OCI-LY7 (cell line): ENCODE data around the gene RNU5D-1. TPM values are rescaled to one million over a fixed set of nuclear protein-coding genes. Genes with fewer than 3 reads are reported as not detected.

Experiments used
- BruUV-seq: library from RNA; stranded (reverse); fragments of 400-500 nt; replicated peaks from 2 replicates; lab custom pipeline; 2021; lab: Mats Ljungman, UMichigan
- CTCF ChIA-PET: fragments of 300-600 bp; sonication (Branson Sonifier 250); formaldehyde crosslinking; loops from one replicate; lab custom pipeline; 2022; ENCODE audit warnings: antibody characterized with exemption; ENCODE audit not compliant: unreplicated experiment; lab: Charles Lee
- POLR2A ChIA-PET: fragments of 300-600 bp; sonication (Branson Sonifier 250); formaldehyde crosslinking; loops from one replicate; lab custom pipeline; 2022; ENCODE audit warnings: antibody characterized with exemption; lab: Charles Lee
- DNase-seq: peaks from one replicate; pipeline ENCODE4 v3.0.0-alpha.2; 2015; ENCODE audit warnings: low spot score
- H2AFZ ChIP-seq: fragments of 200-600 bp; sonication (generic), shearing (Covaris generic); 2 replicates; pipeline ENCODE4 v1.6.1; 2014; ENCODE audit warnings: mild to moderate bottlenecking, antibody characterized with exemption, low read length, moderate library complexity
- H3K27ac ChIP-seq: fragments of 200-600 bp; sonication (generic); 2 replicates; pipeline ENCODE4 v1.5.1; 2014; ENCODE audit warnings: mixed run types, low read depth, mild to moderate bottlenecking, moderate library complexity, low read length, inconsistent platforms; ENCODE audit not compliant: poor library complexity, severe bottlenecking
- H3K36me3 ChIP-seq: fragments of 200-600 bp; sonication (generic); 2 replicates; pipeline ENCODE4 v1.6.1; 2014; ENCODE audit warnings: mild to moderate bottlenecking, antibody characterized with exemption, low read length, moderate library complexity, mixed read lengths; ENCODE audit not compliant: insufficient read depth
- H3K4me1 ChIP-seq: fragments of 200-600 bp; sonication (generic); 2 replicates; pipeline ENCODE4 v1.5.1; 2014; ENCODE audit warnings: mild to moderate bottlenecking, low read length; ENCODE audit not compliant: insufficient read depth, poor library complexity, severe bottlenecking
- H3K4me2 ChIP-seq: fragments of 200-600 bp; sonication (generic); 2 replicates; pipeline ENCODE4 v1.6.1; 2014; ENCODE audit warnings: mild to moderate bottlenecking, low read length
- H3K4me3 ChIP-seq: fragments of 200-600 bp; sonication (generic); 2 replicates; pipeline ENCODE4 v1.5.1; 2014; ENCODE audit warnings: mild to moderate bottlenecking, low read depth, low read length; ENCODE audit not compliant: poor library complexity, severe bottlenecking
- H3K79me2 ChIP-seq: fragments of 200-600 bp; sonication (generic); 2 replicates; pipeline ENCODE4 v1.6.1; 2016; ENCODE audit warnings: low read depth, mild to moderate bottlenecking, low read length, moderate library complexity, mixed read lengths; ENCODE audit not compliant: insufficient read depth
- H3K9me2 ChIP-seq: fragments of 200-600 bp; sonication (generic); 2 replicates; pipeline ENCODE4 v1.6.1; 2016; ENCODE audit warnings: mild to moderate bottlenecking, low read length, mixed read lengths; ENCODE audit not compliant: insufficient read depth
- H3K9me3 ChIP-seq: fragments of 200-600 bp; sonication (generic); 2 replicates; pipeline ENCODE4 v1.6.1; 2014; ENCODE audit warnings: mild to moderate bottlenecking, mixed run types, low read length, mixed read lengths
- H4K20me1 ChIP-seq: fragments of 200-600 bp; sonication (generic); 2 replicates; pipeline ENCODE4 v1.6.1; 2014; ENCODE audit warnings: mild to moderate bottlenecking, antibody characterized with exemption, low read length, moderate library complexity, mixed read lengths; ENCODE audit not compliant: insufficient read depth
- EZH2phosphoT487 ChIP-seq: fragments of 200-600 bp; sonication (generic); IDR thresholded peaks from 2 replicates; pipeline ENCODE4 v1.6.1; 2018; ENCODE audit warnings: low read depth, borderline replicate concordance, mild to moderate bottlenecking, mixed run types, antibody characterized with exemption, low read length, moderate library complexity, mixed read lengths
- intact Hi-C: fragments of 100-400 bp; cut with micrococcal nuclease; formaldehyde crosslinking; loops from one replicate; pipeline ENCODE4 v1.10.0; 2022; ENCODE audit not compliant: unreplicated experiment
- total RNA-seq, 2 experiments: library from RNA; depleted of rRNA in 1 of 2; stranded (reverse); fragments of >200 nt in 1 of 2; shearing (Covaris generic) in 1 of 2; gene quantifications; 2 replicates each; pipeline ENCODE4 v1.2.3, GENCODE V29; 2014 to 2022
- TF ChIP-seq, protein P1 (sequence below): fragments of 200-600 bp; sonication (generic); conservative IDR thresholded peaks from 2 replicates; pipeline ENCODE4 v1.5.1; 2014; ENCODE audit warnings: mild to moderate bottlenecking, antibody characterized with exemption, low read length, moderate library complexity, mixed read lengths

The RNU5D-1 gene
- total RNA-seq, 2 experiments from 2014 or later: not detected

GRCh38 chr1:44778705-44779576 lies 48.0 kb upstream of the RNU5D-1 start:
- no peaks in the 10 kb centered on the region for H3K9me3 ChIP-seq
- no peaks in the 10 kb centered on the region for H3K9me2 ChIP-seq
- peak overlapping the region; percentile 93 for H3K4me2 ChIP-seq
- H4K20me1 ChIP-seq: peaks cover 10% of the 10 kb centered on the region
- peak overlapping the region; percentile 99 for H3K4me3 ChIP-seq
- POLR2A ChIA-PET: interaction anchor here (4.4 kb wide), 2 partner anchors 57 to 67 kb away, joined by 18 to 22 read pairs; no protein-coding TSS in a partner anchor
- H2AFZ ChIP-seq: no peak overlapping the region
- CTCF ChIA-PET: no interaction called here
- H3K4me1 ChIP-seq: peaks cover 41% of the 10 kb centered on the region
- DNase-seq: no peak
- intact Hi-C loops: no loop called here
- peaks cover 71% of the 10 kb centered on the region for H3K36me3 ChIP-seq
- no TSS peak for BruUV-seq
- TF ChIP-seq EZH2phosphoT487: no peak
- TF ChIP-seq, protein P1, sequence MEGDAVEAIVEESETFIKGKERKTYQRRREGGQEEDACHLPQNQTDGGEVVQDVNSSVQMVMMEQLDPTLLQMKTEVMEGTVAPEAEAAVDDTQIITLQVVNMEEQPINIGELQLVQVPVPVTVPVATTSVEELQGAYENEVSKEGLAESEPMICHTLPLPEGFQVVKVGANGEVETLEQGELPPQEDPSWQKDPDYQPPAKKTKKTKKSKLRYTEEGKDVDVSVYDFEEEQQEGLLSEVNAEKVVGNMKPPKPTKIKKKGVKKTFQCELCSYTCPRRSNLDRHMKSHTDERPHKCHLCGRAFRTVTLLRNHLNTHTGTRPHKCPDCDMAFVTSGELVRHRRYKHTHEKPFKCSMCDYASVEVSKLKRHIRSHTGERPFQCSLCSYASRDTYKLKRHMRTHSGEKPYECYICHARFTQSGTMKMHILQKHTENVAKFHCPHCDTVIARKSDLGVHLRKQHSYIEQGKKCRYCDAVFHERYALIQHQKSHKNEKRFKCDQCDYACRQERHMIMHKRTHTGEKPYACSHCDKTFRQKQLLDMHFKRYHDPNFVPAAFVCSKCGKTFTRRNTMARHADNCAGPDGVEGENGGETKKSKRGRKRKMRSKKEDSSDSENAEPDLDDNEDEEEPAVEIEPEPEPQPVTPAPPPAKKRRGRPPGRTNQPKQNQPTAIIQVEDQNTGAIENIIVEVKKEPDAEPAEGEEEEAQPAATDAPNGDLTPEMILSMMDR: no peak
- H3K27ac ChIP-seq: no peak overlapping the region
- peaks cover 53% of the 10 kb centered on the region for H3K79me2 ChIP-seq

DNA sequence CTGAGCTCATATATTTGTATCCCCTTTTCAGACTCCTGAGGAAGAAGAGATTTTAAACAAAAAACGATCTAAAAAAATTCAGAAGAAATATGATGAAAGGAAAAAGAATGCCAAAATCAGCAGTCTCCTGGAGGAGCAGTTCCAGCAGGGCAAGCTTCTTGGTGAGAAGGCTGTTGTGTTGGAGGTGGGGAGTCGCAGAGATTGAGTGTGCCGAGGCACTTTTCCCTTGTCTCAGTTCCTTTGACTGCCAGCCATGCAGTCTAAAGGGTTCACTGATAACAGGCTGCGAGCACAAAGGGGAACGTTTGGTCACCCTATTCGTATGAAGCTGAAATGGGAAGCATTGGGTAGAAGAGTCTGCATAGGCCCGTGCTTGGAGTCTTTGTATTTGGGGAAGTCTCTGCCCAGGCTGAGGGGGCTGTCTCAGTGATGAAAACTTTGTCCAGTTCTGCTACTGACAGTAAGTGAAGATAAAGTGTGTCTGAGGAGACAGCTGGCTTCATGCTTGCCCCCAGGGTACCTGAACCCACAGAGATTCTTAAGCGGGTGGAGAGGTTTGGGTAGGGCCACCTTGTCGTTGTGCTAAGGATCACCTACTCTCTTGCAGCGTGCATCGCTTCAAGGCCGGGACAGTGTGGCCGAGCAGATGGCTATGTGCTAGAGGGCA lies 47.1 kb upstream of the RNU5D-1 start:
- H4K20me1 ChIP-seq: peaks cover 10% of the 10 kb centered on the region
- H3K79me2 ChIP-seq: peaks cover 54% of the 10 kb centered on the region
- H3K4me2 ChIP-seq: peak overlapping the region; percentile 93
- peaks cover 71% of the 10 kb centered on the region for H3K36me3 ChIP-seq
- no peaks in the 10 kb centered on the region for H3K9me2 ChIP-seq
- POLR2A ChIA-PET: interaction anchor here (0.7 to 4.4 kb wide), 4 partner anchors 28 to 66 kb away, joined by 3 to 22 read pairs (median 10); no protein-coding TSS in a partner anchor
- peak overlapping the region; percentile 99 for H3K4me3 ChIP-seq
- no peaks in the 10 kb centered on the region for H3K9me3 ChIP-seq
- TF ChIP-seq EZH2phosphoT487: no peak
- TF ChIP-seq, protein P1: no peak
- intact Hi-C loops: no loop called here
- no TSS peak for BruUV-seq
- peaks cover 34% of the 10 kb centered on the region for H3K4me1 ChIP-seq
- CTCF ChIA-PET: no interaction called here
- no peak for DNase-seq
- no peak overlapping the region for H2AFZ ChIP-seq
- peak overlapping the region; percentile 68 for H3K27ac ChIP-seq
